ENCODE measurements around the gene GCNT2. TPM values are rescaled to one million over a fixed set of nuclear protein-coding genes. Genes with fewer than 3 reads are reported as not detected.
"Not testable (repeated sequence)": the region's sequence is repeated elsewhere in the genome, so short reads cannot be mapped to it uniquely, and the experiment has no call there.

GCNT2 gene
- total RNA-seq = 42.2 and 53.9 TPM in 2 replicates

GRCh38 chr6:10521104-10521808, at the start of gene GCNT2:
Gene GCNT2 (plus strand): TSS chr6:10521351. CDS start chr6:10528912, 7,561 bp downstream.
- peak; percentile 73 for DNase-seq

- DNase-seq = no peak
Measured at GRCh38 chr6:10472634-10473033, 48.5 kb upstream of the GCNT2 start.

GRCh38 chr6:10478187-10479040, 42.7 kb upstream of the GCNT2 start:
- peak; percentile 73 for DNase-seq

GRCh38 chr6:10479939-10480700, 41.0 kb upstream of the GCNT2 start:
- DNase-seq = no peak

- DNase-seq = no peak
Measured at GRCh38 chr6:10481101-10481500, 40.0 kb upstream of the GCNT2 start.

- DNase-seq = no peak
Measured at GRCh38 chr6:10482636-10483257, 38.4 kb upstream of the GCNT2 start.

GRCh38 chr6:10484912-10485311, 36.2 kb upstream of the GCNT2 start:
- DNase-seq = no peak

- no peak for DNase-seq
Measured at GRCh38 chr6:10485406-10485805, 35.7 kb upstream of the GCNT2 start.

GRCh38 chr6:10486215-10486614, 34.9 kb upstream of the GCNT2 start:
- no peak for DNase-seq

- not testable (repeated sequence) for DNase-seq
Measured at GRCh38 chr6:10486944-10487588, 34.1 kb upstream of the GCNT2 start.

GRCh38 chr6:10487668-10488327, 33.4 kb upstream of the GCNT2 start:
- DNase-seq = no peak

- DNase-seq = no peak
Measured at GRCh38 chr6:10491463-10491862, 29.7 kb upstream of the GCNT2 start.

GRCh38 chr6:10491905-10492304, 29.2 kb upstream of the GCNT2 start:
- DNase-seq = not testable (repeated sequence)

GRCh38 chr6:10495029-10495428, 26.1 kb upstream of the GCNT2 start:
- peak; percentile 35 for DNase-seq

GRCh38 chr6:10505529-10505928, 15.6 kb upstream of the GCNT2 start:
- no peak for DNase-seq

GRCh38 chr6:10507298-10507697, 13.9 kb upstream of the GCNT2 start:
- DNase-seq = no peak

- DNase-seq = no peak
Measured at GRCh38 chr6:10507715-10508114, 13.4 kb upstream of the GCNT2 start.

GRCh38 chr6:10510592-10511367, 10.4 kb upstream of the GCNT2 start:
- peak; percentile 84 for DNase-seq

- DNase-seq = peak; percentile 13
Measured at GRCh38 chr6:10511477-10511876, 9.7 kb upstream of the GCNT2 start.

GRCh38 chr6:10513544-10513943, 7.6 kb upstream of the GCNT2 start:
- no peak for DNase-seq
